Measurements from ENCODE around the gene RARG.

DNA sequence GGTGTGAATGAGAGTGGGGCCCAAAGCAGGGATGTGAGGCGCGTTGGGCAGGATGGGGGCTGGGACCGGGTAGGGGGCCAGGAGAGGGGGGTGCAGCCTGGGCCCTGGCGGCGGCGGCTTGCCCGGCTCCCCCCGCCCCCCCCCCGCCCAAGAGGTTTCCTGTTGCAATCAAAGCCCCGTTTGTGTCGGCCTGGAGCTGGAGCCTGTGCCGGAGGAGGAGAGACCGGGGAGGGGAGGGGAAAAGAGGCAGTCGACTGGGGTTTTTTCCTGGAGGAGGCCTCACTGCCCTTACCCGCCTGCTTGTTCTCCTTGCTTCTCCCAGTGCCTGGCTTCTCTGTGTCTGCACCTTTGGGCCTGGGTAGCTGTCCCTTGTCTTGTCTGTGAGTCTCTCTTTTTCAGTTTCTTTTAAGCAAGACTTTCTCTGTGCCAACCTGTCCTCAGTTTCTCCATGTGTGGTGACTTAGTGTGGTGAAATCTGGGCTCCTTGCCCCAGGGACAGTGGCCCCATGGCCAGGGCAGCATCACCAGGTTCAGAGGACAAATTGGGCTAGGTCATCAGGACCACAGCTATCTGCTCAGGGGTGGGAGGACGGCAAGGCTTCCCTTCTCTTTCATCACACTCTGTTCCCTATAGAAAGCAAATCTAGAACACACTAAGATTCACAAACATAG is 8.5 kb downstream of the RARG start:
- TF ChIP-seq EP300 (IDR thresholded peaks at IDR 0.05; ENCODE audit: borderline replicate concordance): no peak
- TF ChIP-seq EGR1 (IDR thresholded peaks at IDR 0.05): no peak
- TF ChIP-seq, protein P1, sequence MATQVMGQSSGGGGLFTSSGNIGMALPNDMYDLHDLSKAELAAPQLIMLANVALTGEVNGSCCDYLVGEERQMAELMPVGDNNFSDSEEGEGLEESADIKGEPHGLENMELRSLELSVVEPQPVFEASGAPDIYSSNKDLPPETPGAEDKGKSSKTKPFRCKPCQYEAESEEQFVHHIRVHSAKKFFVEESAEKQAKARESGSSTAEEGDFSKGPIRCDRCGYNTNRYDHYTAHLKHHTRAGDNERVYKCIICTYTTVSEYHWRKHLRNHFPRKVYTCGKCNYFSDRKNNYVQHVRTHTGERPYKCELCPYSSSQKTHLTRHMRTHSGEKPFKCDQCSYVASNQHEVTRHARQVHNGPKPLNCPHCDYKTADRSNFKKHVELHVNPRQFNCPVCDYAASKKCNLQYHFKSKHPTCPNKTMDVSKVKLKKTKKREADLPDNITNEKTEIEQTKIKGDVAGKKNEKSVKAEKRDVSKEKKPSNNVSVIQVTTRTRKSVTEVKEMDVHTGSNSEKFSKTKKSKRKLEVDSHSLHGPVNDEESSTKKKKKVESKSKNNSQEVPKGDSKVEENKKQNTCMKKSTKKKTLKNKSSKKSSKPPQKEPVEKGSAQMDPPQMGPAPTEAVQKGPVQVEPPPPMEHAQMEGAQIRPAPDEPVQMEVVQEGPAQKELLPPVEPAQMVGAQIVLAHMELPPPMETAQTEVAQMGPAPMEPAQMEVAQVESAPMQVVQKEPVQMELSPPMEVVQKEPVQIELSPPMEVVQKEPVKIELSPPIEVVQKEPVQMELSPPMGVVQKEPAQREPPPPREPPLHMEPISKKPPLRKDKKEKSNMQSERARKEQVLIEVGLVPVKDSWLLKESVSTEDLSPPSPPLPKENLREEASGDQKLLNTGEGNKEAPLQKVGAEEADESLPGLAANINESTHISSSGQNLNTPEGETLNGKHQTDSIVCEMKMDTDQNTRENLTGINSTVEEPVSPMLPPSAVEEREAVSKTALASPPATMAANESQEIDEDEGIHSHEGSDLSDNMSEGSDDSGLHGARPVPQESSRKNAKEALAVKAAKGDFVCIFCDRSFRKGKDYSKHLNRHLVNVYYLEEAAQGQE (IDR thresholded peaks at IDR 0.05; ENCODE audit: low read depth): no peak

Data from Ishikawa (cell line).